ENCODE measurements around the gene KCNQ2. TPM values are rescaled to one million over a fixed set of nuclear protein-coding genes. Genes with fewer than 3 reads are reported as not detected.

Gene KCNQ2
- total and polyA plus RNA-seq, 8 donors = 8.4 to 19.1 (median 14.1) TPM; not detected in 2

GRCh38 chr20:63398744-63399514, 73.5 kb downstream of the KCNQ2 start:
- Histone ChIP-seq H3K9me3 (no peaks in the 10 kb centered on the region), H3K36me3 (no peaks in the 10 kb centered on the region), H3K4me3 (no peak overlapping the region), H3K4me1 (no peaks in the 10 kb centered on the region), H3K27me3 (peaks cover 0 to 96% of the 10 kb centered on the region in 2 donors), H3K27ac (no peak overlapping the region)
- DNase-seq (no peak), ATAC-seq (no peak)
- TF ChIP-seq, protein P1, sequence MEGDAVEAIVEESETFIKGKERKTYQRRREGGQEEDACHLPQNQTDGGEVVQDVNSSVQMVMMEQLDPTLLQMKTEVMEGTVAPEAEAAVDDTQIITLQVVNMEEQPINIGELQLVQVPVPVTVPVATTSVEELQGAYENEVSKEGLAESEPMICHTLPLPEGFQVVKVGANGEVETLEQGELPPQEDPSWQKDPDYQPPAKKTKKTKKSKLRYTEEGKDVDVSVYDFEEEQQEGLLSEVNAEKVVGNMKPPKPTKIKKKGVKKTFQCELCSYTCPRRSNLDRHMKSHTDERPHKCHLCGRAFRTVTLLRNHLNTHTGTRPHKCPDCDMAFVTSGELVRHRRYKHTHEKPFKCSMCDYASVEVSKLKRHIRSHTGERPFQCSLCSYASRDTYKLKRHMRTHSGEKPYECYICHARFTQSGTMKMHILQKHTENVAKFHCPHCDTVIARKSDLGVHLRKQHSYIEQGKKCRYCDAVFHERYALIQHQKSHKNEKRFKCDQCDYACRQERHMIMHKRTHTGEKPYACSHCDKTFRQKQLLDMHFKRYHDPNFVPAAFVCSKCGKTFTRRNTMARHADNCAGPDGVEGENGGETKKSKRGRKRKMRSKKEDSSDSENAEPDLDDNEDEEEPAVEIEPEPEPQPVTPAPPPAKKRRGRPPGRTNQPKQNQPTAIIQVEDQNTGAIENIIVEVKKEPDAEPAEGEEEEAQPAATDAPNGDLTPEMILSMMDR (IDR thresholded peaks at IDR 0.05) = no peak
- intact Hi-C loops (cut with DNase I) = no loop called here

GRCh38 chr20:63397946-63398450, 74.5 kb downstream of the KCNQ2 start:
- Histone ChIP-seq H3K4me1 (no peaks in the 10 kb centered on the region), H3K4me3 (no peak overlapping the region), H3K27ac (no peak overlapping the region), H3K27me3 (peaks cover 0 to 94% of the 10 kb centered on the region in 2 donors), H3K36me3 (no peaks in the 10 kb centered on the region), H3K9me3 (no peaks in the 10 kb centered on the region)
- TF ChIP-seq, protein P1 (IDR thresholded peaks at IDR 0.05) = no peak
- no peak for DNase-seq
- no peak for ATAC-seq
- intact Hi-C loops (cut with DNase I) = no loop called here

- H3K4me3 ChIP-seq = no peak overlapping the region
- no peaks in the 10 kb centered on the region for H3K9me3 ChIP-seq
- TF ChIP-seq, protein P1 (IDR thresholded peaks at IDR 0.05) = no peak
- H3K27me3 ChIP-seq = peaks cover 0 to 87% of the 10 kb centered on the region in 2 donors
- intact Hi-C loops (cut with DNase I) = no loop called here
- H3K4me1 ChIP-seq = no peaks in the 10 kb centered on the region
- ATAC-seq (no peak), DNase-seq (no peak)
- no peak overlapping the region for H3K27ac ChIP-seq
- H3K36me3 ChIP-seq = no peaks in the 10 kb centered on the region
Observed at GRCh38 chr20:63397155-63397843, 75.2 kb downstream of the KCNQ2 start.

GRCh38 chr20:63396300-63396699, 76.2 kb downstream of the KCNQ2 start:
- TF ChIP-seq, protein P1 (IDR thresholded peaks at IDR 0.05) = no peak
- peaks cover 0 to 77% of the 10 kb centered on the region in 2 donors for H3K27me3 ChIP-seq
- ATAC-seq = no peak

DNA sequence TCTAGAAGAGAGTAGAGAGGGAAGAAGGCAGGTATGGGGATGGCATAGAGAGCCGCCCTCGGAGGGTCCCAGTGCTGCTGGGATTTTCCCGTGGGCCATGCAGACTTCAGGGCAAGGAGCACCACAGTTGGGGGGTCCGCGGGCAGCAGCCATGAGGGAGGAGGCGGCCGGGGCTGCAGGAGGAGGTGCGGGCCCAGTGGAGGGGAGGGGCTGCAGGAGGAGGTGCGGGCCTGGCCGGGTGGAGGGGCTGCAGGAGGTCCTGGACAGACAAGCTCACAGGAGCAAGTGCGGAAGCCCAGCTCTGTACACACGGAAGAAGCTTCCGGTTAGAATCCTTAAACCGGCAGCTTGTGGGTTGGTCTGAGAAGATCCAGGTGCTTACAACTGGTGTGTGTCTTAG, 76.7 kb downstream of the KCNQ2 start:
- Histone ChIP-seq H3K36me3 (no peaks in the 10 kb centered on the region), H3K4me3 (no peak overlapping the region), H3K27ac (no peak overlapping the region), H3K27me3 (peaks cover 0 to 71% of the 10 kb centered on the region in 2 donors), H3K9me3 (no peaks in the 10 kb centered on the region), H3K4me1 (no peaks in the 10 kb centered on the region)
- DNase-seq (peak in 1 of 4 donors; percentile 75), ATAC-seq (no peak)
- TF ChIP-seq, protein P1 (IDR thresholded peaks at IDR 0.05) = no peak
- intact Hi-C loops (cut with DNase I) = no loop called here

More at GRCh38 chr20:63396300-63396699, 76.2 kb downstream of the KCNQ2 start:
- DNase-seq = peak in 1 of 4 donors; percentile 68
- no peaks in the 10 kb centered on the region for H3K36me3 ChIP-seq
- H3K9me3 ChIP-seq = no peaks in the 10 kb centered on the region
- H3K27ac ChIP-seq = no peak overlapping the region
- intact Hi-C loops (cut with DNase I) = no loop called here
- no peaks in the 10 kb centered on the region for H3K4me1 ChIP-seq
- no peak overlapping the region for H3K4me3 ChIP-seq
